AG04450 (cell line): Measurements from ENCODE around the gene TSKU. TPM values are rescaled to one million over a fixed set of nuclear protein-coding genes. Genes with fewer than 3 reads are reported as not detected.

Experiments
- CTCF ChIA-PET: fragments of 300-600, 350-600 bp; formaldehyde crosslinking; extraction: SDS; loops from one replicate; lab custom pipeline; 2022; ENCODE audit warnings: antibody characterized with exemption, inconsistent platforms; lab: Charles Lee
- POLR2A ChIA-PET: fragments of 350-600 bp; formaldehyde crosslinking; extraction: SDS; loops from one replicate; lab custom pipeline; 2021; ENCODE audit warnings: antibody characterized with exemption, inconsistent platforms; lab: Yijun Ruan, JAX
- DNase-seq: peaks from one replicate; pipeline ENCODE4 v3.0.0-alpha.2; 2011; ENCODE audit warnings: low read depth, low spot score
- H3K27ac ChIP-seq: one replicate; pipeline ENCODE4 v1.5.1; 2012; ENCODE audit warnings: low read depth, low read length, control low read depth
- H3K27me3 ChIP-seq: one replicate; pipeline ENCODE4 v1.6.0; 2012; ENCODE audit warnings: low read length; ENCODE audit not compliant: control insufficient read depth, insufficient read depth
- H3K4me3 ChIP-seq: 2 replicates; pipeline ENCODE4 v1.5.1; 2011; ENCODE audit warnings: mild to moderate bottlenecking, low read depth, low read length, control low read depth
- H3K9me3 ChIP-seq: 2 replicates; pipeline ENCODE4 v1.5.1; 2012; ENCODE audit warnings: low read length; ENCODE audit not compliant: control insufficient read depth, insufficient read depth
- CTCF ChIP-seq: IDR thresholded peaks from 2 replicates; pipeline ENCODE4 v1.5.1; 2011; ENCODE audit warnings: low read depth, low read length, control low read depth, inconsistent platforms
- polyA plus RNA-seq: library from polyadenylated mRNA; depleted of rRNA; stranded (reverse); fragments of >200 nt; gene quantifications from 2 replicates; pipeline ENCODE4 v1.2.3, GENCODE V29; 2011

Gene TSKU
- polyA plus RNA-seq, 1 experiment = 28.8 TPM

GRCh38 chr11:76764941-76765665, 18.1 kb upstream of the TSKU start:
- TF ChIP-seq CTCF = no peak
- Histone ChIP-seq H3K27ac (no peak overlapping the region), H3K4me3 (no peak overlapping the region), H3K9me3 (no peaks in the 10 kb centered on the region), H3K27me3 (no peaks in the 10 kb centered on the region)
- DNase-seq = no peak
- POLR2A ChIA-PET = no interaction called here
- CTCF ChIA-PET = no interaction called here

GRCh38 chr11:76765863-76766350, 17.2 kb upstream of the TSKU start:
- DNase-seq = no peak
- ChIA-PET POLR2A (interaction anchor here (1.0 kb wide), 1 partner anchor 17 kb away, joined by 4 read pairs; no protein-coding TSS in a partner anchor), CTCF (interaction anchor here (0.6 kb wide), 1 partner anchor 153 kb away, joined by 3 read pairs; no protein-coding TSS in a partner anchor)
- Histone ChIP-seq H3K27me3 (no peaks in the 10 kb centered on the region), H3K4me3 (no peak overlapping the region), H3K9me3 (no peaks in the 10 kb centered on the region), H3K27ac (no peak overlapping the region)
- no peak for TF ChIP-seq CTCF

GRCh38 chr11:76766521-76766920, 16.6 kb upstream of the TSKU start:
- no peak for DNase-seq
- CTCF ChIA-PET = interaction anchor here (0.6 kb wide), 1 partner anchor 152 kb away, joined by 3 read pairs; no protein-coding TSS in a partner anchor
- Histone ChIP-seq H3K27ac (no peak overlapping the region), H3K27me3 (no peaks in the 10 kb centered on the region), H3K4me3 (no peak overlapping the region), H3K9me3 (no peaks in the 10 kb centered on the region)
- POLR2A ChIA-PET = interaction anchor here (1.0 kb wide), 1 partner anchor 16 kb away, joined by 4 read pairs; no protein-coding TSS in a partner anchor
- TF ChIP-seq CTCF = no peak

- TF ChIP-seq CTCF = no peak
- Histone ChIP-seq H3K9me3 (no peaks in the 10 kb centered on the region), H3K4me3 (no peak overlapping the region), H3K27me3 (no peaks in the 10 kb centered on the region), H3K27ac (no peak overlapping the region)
- POLR2A ChIA-PET = interaction anchor here (1.0 kb wide), 1 partner anchor 15 kb away, joined by 5 read pairs; no protein-coding TSS in a partner anchor
- CTCF ChIA-PET = interaction anchor here (1.4 kb wide), 1 partner anchor 34 kb away, joined by 3 read pairs; no protein-coding TSS in a partner anchor
- no peak for DNase-seq
Observed at GRCh38 chr11:76767659-76768058, 15.5 kb upstream of the TSKU start.
